PFSK-1 (cell line): Measurements from ENCODE around the gene TTC21A.

ENCODE experiments used
- POLR2AphosphoS5 ChIP-seq: IDR thresholded peaks from 2 replicates; pipeline ENCODE4 v1.6.1; 2012; ENCODE audit warnings: low read depth, mild to moderate bottlenecking, control low read depth, low read length, moderate library complexity
- SIN3A ChIP-seq: IDR thresholded peaks from 2 replicates; pipeline ENCODE4 v1.6.1; 2012; ENCODE audit warnings: mild to moderate bottlenecking, low read length, moderate library complexity, borderline replicate concordance; ENCODE audit not compliant: insufficient read depth

DNA sequence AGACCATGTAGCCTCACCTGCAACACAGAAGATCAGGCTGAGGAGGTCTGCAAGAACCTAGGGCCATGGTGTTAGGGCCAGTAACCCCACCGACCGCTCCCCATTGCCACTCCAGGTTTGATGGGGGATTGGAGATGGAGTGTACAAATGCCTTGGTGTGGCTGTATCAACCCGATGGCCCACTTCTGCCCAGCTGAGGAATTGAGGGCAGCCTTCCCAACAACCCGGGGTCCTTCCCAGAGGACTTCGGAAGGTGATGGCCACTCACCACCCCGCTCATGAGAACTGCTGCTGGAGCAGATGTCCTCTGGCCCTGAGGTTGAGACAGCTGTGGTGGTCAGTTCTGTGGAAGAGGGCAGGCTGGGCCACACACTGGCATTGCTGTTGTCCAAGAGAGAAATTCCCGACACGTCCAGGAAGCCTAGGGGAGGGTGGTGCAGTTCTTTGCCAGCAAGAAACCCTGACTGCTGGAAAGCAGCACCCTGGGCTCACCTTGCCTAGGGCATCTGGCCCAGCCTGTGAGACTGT, 8.9 kb upstream of the TTC21A start:
- TF ChIP-seq POLR2AphosphoS5 (no peak), SIN3A (no peak)
